Mucosa of gallbladder (tissue), 1 donor: ENCODE results near the gene LCE2D. TPM values are rescaled to one million over a fixed set of nuclear protein-coding genes. Genes with fewer than 3 reads are reported as not detected.

Experiments
- DNase-seq: peaks from one replicate; pipeline ENCODE4 v3.0.0-alpha.2; 2020; ENCODE audit warnings: low spot score
- total RNA-seq: library from RNA; stranded (reverse); gene quantifications from one replicate; pipeline ENCODE4 v1.2.1, GENCODE V29; 2021
- donor health status: DM: no; HTN: no; CAD: no.

LCE2D gene
- total RNA-seq, 1 donor from 2014 or later, result not detected

- DNase-seq, result no peak
These were observed 34.8 kb downstream of the LCE2D start, which contains the start of gene LCE2A for GRCh38 chr1:152697701-152698600. LCE2A (plus strand) TSS chr1:152698345; CDS start chr1:152698902, 557 bp downstream.

- no peak for DNase-seq
These were observed 36.6 kb downstream of the LCE2D start for GRCh38 chr1:152699746-152700145.

GRCh38 chr1:152707860-152708259 is 44.7 kb downstream of the LCE2D start, which contains the start of gene LCE4A:
LCE4A (plus strand) TSS chr1:152708160; CDS start chr1:152709076, 916 bp downstream.
- DNase-seq, result no peak

Other genes with a start within 250 kb of the LCE2D start
- not detected for gene CRNN, start 249.1 kb upstream of the LCE2D start, total RNA-seq
- gene LCE5A, start 152.6 kb upstream of the LCE2D start, total RNA-seq, result not detected
- not detected for gene CRCT1, start 148.9 kb upstream of the LCE2D start, total RNA-seq
- gene LCE3E, start 96.6 kb upstream of the LCE2D start, total RNA-seq, result not detected
- gene LCE3D, start 82.9 kb upstream of the LCE2D start, total RNA-seq, result not detected
- not detected for gene LCE3C, start 63.1 kb upstream of the LCE2D start, total RNA-seq
- not detected for gene LCE3B, start 49.6 kb upstream of the LCE2D start, total RNA-seq
- gene LCE3A, start 40.3 kb upstream of the LCE2D start, total RNA-seq, result not detected
- gene LCE2C, start 11.9 kb downstream of the LCE2D start, total RNA-seq, result not detected
- not detected for gene LCE2B, start 22.7 kb downstream of the LCE2D start, total RNA-seq
- gene LCE2A, start 35.0 kb downstream of the LCE2D start, total RNA-seq, result not detected
- gene LCE4A, start 44.8 kb downstream of the LCE2D start, total RNA-seq, result not detected
- not detected for gene KPRP, start 94.6 kb downstream of the LCE2D start, total RNA-seq
- not detected for gene LCE1F, start 111.8 kb downstream of the LCE2D start, total RNA-seq
- gene LCE1E, start 122.9 kb downstream of the LCE2D start, total RNA-seq, result not detected
- not detected for gene LCE1D, start 133.3 kb downstream of the LCE2D start, total RNA-seq
- gene LCE1C, start 143.3 kb downstream of the LCE2D start, total RNA-seq, result not detected
- not detected for gene LCE1B, start 148.6 kb downstream of the LCE2D start, total RNA-seq
- not detected for gene LCE1A, start 164.1 kb downstream of the LCE2D start, total RNA-seq
- not detected for gene LCE6A, start 179.5 kb downstream of the LCE2D start, total RNA-seq
- not detected for gene LCE7A, start 196.6 kb downstream of the LCE2D start, total RNA-seq
- gene SMCP, start 214.9 kb downstream of the LCE2D start, total RNA-seq, result not detected
- not detected for gene IVL, start 245.2 kb downstream of the LCE2D start, total RNA-seq